HG03108 (cell line): ENCODE results near the gene CACNA1F.
A peak's percentile ranks its signal among the peaks of the same experiment; 100 is the strongest.

Experiments used
- ATAC-seq: cut with Tn5 transposase; IDR thresholded peaks from one replicate; pipeline ENCODE4 v1.9.1; 2021; ENCODE audit warnings: moderate library complexity; ENCODE audit not compliant: unreplicated experiment

The CACNA1F gene

GRCh38 chrX:49155900-49156837, 77.0 kb downstream of the CACNA1F start:
- ATAC-seq, result peak; percentile 78

- ATAC-seq, result no peak
Measured at GRCh38 chrX:49155243-49155899, 77.8 kb downstream of the CACNA1F start.
